ENCODE results near the gene SLC12A8.

DNA sequence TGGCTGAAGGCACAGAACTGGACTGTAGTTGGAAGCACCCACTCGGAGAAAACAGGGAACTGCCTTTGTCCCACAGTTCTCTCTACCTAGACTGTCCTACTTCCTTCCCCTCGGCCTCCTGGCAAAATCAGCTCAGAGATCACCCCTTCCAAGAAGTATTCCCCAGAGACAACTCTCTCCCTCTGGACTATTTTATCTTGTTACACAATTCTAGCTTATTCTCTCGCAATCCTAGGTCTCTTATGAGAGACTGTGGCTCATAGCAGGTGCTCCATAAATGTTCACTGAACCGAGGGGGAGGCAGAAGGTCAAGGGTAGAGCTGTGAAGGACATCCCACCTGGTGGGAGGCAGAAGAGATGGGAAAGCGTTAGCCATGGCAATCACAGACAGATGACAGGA, 167.4 kb downstream of the SLC12A8 start:
- TF ChIP-seq, protein P1, sequence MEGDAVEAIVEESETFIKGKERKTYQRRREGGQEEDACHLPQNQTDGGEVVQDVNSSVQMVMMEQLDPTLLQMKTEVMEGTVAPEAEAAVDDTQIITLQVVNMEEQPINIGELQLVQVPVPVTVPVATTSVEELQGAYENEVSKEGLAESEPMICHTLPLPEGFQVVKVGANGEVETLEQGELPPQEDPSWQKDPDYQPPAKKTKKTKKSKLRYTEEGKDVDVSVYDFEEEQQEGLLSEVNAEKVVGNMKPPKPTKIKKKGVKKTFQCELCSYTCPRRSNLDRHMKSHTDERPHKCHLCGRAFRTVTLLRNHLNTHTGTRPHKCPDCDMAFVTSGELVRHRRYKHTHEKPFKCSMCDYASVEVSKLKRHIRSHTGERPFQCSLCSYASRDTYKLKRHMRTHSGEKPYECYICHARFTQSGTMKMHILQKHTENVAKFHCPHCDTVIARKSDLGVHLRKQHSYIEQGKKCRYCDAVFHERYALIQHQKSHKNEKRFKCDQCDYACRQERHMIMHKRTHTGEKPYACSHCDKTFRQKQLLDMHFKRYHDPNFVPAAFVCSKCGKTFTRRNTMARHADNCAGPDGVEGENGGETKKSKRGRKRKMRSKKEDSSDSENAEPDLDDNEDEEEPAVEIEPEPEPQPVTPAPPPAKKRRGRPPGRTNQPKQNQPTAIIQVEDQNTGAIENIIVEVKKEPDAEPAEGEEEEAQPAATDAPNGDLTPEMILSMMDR (IDR thresholded peaks at IDR 0.05): no peak
- no peak for TF ChIP-seq POLR2A (IDR thresholded peaks at IDR 0.05)
